Lower leg skin (tissue), 4 donors: ENCODE results near the gene PRDM15. TPM values are rescaled to one million over a fixed set of nuclear protein-coding genes. Genes with fewer than 3 reads are reported as not detected.

Experiments
- DNase-seq, 2 donors: peaks; one replicate each; pipeline ENCODE4 v3.0.0-alpha.2; 2019; ENCODE audit warnings: low spot score in 2 of 2
- H3K4me3 ChIP-seq: fragments of 200-600 bp; sonication (generic); 2 replicates; pipeline ENCODE4 v1.5.1; 2017; ENCODE audit warnings: mild to moderate bottlenecking, low read depth; ENCODE audit not compliant: poor library complexity, severe bottlenecking
- CTCF ChIP-seq, 3 donors: fragments of 450-650 bp; IDR thresholded peaks; one replicate each; pipeline ENCODE4 v1.5.1; 2016; ENCODE audit warnings: antibody characterized with exemption in 3 of 3, mild to moderate bottlenecking in 3 of 3, moderate library complexity in 2 of 3
- POLR2A ChIP-seq, 2 donors: fragments of 450-650 bp; IDR thresholded peaks; one replicate each; pipeline ENCODE4 v1.6.1; 2016 to 2017; ENCODE audit warnings: antibody characterized with exemption in 2 of 2, mild to moderate bottlenecking in 1 of 2, moderate library complexity in 1 of 2
- WGBS, 2 donors: methylation state at CpG; one replicate each; pipeline ENCODE4 v1.1.5; 2018; 5-methylcytosine and 5-hydroxymethylcytosine counted together
- intact Hi-C: fragments of 100-400 bp; cut with DNase I; formaldehyde crosslinking; loops from one replicate; pipeline ENCODE4 v1.15.0; 2023; ENCODE audit warnings: low total_unique reads
- total RNA-seq, 4 donors: library from RNA; depleted of rRNA; stranded (reverse); fragments of >200 nt; gene quantifications; one replicate each; pipeline ENCODE4 v1.1.0, GENCODE V29; 2016

PRDM15 gene
- total RNA-seq, 4 donors from 2014 or later = 4.7 to 26.9 (median 9.1) TPM

- intact Hi-C loops = no loop called here
- WGBS, 2 donors = 84 to 90% methylated on average over 25 of the region's 25 CpGs
Measured at GRCh38 chr21:41899426-41900202, 20.5 kb upstream of the PRDM15 start.

GRCh38 chr21:41898998-41899397, 19.9 kb upstream of the PRDM15 start:
- no peak for TF ChIP-seq CTCF (IDR thresholded peaks at IDR 0.05)
- no peak for TF ChIP-seq POLR2A (IDR thresholded peaks at IDR 0.05)
- WGBS, 2 donors = 94 to 98% methylated on average over 13 to 17 of the region's 17 CpGs
- intact Hi-C loops = no loop called here
- DNase-seq = no peak
- H3K4me3 ChIP-seq = no peak overlapping the region

More at GRCh38 chr21:41899426-41900202, 20.5 kb upstream of the PRDM15 start:
- TF ChIP-seq CTCF (IDR thresholded peaks at IDR 0.05) (no peak), POLR2A (IDR thresholded peaks at IDR 0.05) (no peak)
- no peak for DNase-seq
- no peak overlapping the region for H3K4me3 ChIP-seq

GRCh38 chr21:41897700-41898099, 18.6 kb upstream of the PRDM15 start:
- TF ChIP-seq CTCF (IDR thresholded peaks at IDR 0.05) (no peak), POLR2A (IDR thresholded peaks at IDR 0.05) (no peak)
- 87 to 89% methylated on average over 8 of the region's 8 CpGs for whole genome bisulfite sequencing, 2 donors
- H3K4me3 ChIP-seq = no peak overlapping the region
- intact Hi-C loops = loop anchor here (1.0 kb wide), 1 partner anchor 40 kb away; no protein-coding TSS in a partner anchor
- no peak for DNase-seq

- WGBS, 2 donors = 80 to 82% methylated on average over 11 of the region's 11 CpGs
- DNase-seq = no peak
- intact Hi-C loops = loop anchor here (1.0 kb wide), 1 partner anchor 40 kb away; no protein-coding TSS in a partner anchor
- no peak overlapping the region for H3K4me3 ChIP-seq
- TF ChIP-seq CTCF (IDR thresholded peaks at IDR 0.05) = no peak
- no peak for TF ChIP-seq POLR2A (IDR thresholded peaks at IDR 0.05)
Measured at GRCh38 chr21:41897047-41897669, 18.0 kb upstream of the PRDM15 start.

- intact Hi-C loops = no loop called here
- DNase-seq = no peak
- no peak overlapping the region for H3K4me3 ChIP-seq
- TF ChIP-seq POLR2A (IDR thresholded peaks at IDR 0.05) = no peak
- TF ChIP-seq CTCF (IDR thresholded peaks at IDR 0.05) = no peak
- WGBS, 2 donors = 79 to 80% methylated on average over 22 of the region's 22 CpGs
Measured at GRCh38 chr21:41895643-41896493, 16.7 kb upstream of the PRDM15 start.
